DMS 273 (cell line): ENCODE data around the gene SWT1.
"Not testable (repeated sequence)": the region's sequence is repeated elsewhere in the genome, so short reads cannot be mapped to it uniquely, and the experiment has no call there.

Experiments used
- DNase-seq: peaks from one replicate; lab custom pipeline; 2025; ENCODE audit not compliant: unreplicated experiment; lab: John Stamatoyannopoulos, UW

SWT1 gene

DNA sequence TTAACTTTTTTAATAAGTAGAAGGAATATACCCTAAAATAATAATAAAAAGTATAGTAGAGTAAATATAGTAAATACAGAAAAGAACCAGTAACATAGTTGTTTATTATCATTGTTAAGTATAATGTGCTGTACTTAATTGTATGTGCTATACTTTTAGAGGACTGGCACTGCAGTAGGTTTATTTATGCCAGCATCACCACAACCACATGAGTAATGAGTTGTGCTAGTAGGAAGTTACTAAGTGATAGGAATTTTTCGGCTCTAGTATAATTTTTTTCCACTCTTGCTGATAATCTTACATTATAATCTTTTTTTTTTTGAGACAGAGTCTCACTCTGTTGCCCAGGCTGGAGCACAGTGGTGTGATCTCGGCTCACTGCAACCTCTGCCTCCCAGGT lies 88.5 kb downstream of the SWT1 start:
- DNase-seq, result no peak

DNA sequence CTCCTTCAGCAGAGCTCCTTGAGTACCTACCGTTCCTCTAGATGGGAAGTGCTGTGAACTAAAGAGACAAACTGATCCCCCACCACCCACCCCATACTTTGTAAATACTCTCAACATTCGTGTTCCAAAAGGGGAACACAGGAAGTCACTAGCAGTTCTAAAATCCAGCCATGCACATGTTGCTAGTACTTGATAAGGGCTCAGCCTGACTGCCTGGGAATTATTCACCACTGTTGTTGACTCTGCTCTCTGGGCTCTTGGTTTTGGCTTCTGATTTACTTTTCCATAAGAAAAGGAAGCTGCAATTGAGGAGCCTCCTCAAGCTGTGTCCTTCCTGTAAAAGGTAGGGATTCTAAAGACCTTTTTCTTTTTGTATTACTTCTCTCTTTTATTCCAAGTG lies 92.6 kb downstream of the SWT1 start:
- no peak for DNase-seq

DNA sequence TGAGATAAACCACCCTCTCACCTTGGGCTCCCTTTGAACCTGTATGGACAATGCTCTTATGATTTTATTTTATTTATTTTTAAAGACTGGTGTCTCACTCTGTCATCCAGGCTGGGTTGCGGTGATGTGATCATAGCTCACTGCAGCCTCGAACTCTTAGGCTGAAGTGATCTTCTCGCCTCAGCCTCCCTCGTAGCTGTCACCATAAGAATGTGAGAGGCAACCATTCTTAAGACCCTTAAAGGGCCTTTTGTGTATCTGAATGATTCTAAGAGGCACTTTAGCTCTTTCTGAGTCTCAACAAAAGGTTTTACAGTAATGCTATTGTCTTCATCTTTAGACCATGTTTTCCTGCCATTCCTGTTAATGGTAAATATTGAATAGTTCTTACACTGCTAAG lies 93.1 kb downstream of the SWT1 start:
- DNase-seq, result no peak

DNA sequence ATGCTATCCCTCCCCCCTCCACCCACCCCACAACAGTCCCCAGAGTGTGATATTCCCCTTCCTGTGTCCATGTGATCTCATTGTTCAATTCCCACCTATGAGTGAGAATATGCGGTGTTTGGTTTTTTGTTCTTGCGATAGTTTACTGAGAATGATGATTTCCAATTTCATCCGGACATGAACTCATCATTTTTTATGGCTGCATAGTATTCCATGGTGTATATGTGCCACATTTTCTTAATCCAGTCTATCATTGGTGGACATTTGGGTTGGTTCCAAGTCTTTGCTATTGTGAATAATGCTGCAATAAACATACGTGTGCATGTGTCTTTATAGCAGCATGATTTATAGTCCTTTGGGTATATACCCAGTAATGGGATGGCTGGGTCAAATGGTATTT lies 95.0 kb downstream of the SWT1 start:
- DNase-seq, result not testable (repeated sequence)

DNA sequence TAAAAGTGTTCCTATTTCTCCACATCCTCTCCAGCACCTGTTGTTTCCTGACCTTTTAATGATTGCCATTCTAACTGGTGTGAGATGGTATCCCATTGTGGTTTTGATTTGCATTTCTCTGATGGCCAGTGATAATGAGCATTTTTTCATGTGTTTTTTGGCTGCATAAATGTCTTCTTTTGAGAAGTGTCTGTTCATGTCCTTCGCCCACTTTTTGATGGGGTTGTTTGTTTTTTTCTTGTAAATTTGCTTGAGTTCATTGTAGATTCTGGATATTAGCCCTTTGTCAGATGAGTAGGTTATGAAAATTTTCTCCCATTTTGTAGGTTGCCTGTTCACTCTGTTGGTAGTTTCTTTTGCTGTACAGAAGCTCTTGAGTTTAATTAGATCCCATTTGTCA lies 95.4 kb downstream of the SWT1 start:
- not testable (repeated sequence) for DNase-seq

DNA sequence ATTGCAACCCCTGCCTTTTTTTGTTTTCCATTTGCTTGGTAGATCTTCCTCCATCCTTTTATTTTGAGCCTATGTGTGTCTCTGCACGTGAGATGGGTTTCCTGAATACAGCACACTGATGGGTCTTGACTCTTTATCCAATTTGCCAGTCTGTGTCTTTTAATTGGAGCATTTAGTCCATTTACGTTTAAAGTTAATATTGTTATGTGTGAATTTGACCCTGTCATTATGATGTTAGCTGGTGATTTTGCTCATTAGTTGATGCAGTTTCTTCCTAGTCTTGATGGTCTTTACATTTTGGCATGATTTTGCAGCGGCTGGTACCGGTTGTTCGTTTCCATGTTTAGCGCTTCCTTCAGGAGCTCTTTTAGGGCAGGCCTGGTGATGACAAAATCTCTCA lies 98.6 kb downstream of the SWT1 start:
- not testable (repeated sequence) for DNase-seq

DNA sequence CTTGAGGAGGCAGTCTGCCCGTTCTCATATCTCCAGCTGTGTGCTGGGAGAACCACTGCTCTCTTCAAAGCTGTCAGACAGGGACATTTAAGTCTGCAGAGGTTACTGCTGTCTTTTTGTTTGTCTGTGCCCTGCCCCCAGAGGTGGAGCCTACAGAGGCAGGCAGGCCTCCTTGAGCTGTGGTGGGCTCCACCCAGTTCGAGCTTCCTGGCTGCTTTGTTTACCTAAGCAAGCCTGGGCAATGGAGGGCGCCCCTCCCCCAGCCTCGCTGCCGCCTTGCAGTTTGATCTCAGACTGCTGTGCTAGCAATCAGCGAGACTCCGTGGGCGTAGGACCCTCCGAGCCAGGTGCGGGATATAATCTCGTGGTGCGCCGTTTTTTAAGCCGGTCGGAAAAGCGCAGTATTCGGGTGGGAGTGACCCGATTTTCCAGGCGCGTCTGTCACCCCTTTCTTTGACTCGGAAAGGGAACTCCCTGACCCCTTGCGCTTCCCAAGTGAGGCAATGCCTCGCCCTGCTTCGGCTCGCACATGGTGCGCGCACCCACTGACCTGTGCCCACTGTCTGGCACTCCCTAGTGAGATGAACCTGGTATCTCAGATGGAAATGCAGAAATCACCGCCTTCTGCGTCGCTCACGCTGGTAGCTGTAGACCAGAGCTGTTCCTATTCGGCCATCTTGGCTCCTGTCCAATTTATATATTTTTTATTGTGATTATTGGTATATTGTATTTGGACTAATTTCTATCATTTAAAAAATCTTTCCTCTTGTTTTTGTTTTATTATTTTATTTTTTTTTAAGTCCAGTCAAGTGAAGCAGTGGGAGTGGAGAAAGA lies 100.4 kb downstream of the SWT1 start:
- DNase-seq, result not testable (repeated sequence)

DNA sequence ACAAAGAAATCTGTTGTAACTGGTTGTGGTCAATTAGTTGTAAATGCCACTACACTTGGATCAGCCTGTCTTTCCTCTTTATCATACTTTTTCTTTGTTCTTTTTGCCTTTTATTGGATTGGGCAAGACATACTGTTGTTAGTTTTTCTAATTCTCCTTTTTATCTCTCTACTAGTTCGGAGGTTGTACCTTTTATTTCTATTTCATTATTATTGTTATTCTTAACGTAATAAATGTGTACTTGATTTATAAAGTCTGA lies 100.9 kb downstream of the SWT1 start:
- no peak for DNase-seq

DNA sequence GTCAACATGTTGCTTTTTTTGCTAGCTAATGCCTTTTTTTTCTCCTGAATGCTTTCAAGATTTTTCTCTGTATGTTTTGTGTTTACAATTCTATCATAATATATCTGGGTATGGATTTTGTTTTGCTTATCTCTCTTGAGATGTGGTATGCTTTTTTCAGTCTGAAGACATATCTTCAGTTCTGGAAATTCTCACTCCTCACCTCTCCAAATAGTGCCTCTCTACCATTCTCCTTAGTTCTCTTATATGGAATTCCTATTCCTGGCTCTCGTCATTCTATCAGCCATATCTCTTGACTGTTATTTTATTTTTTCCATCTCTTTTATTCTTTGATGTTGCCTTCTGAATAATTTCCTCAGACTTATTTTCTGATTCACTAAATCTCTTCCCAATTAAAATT lies 101.7 kb downstream of the SWT1 start:
- DNase-seq, result no peak

DNA sequence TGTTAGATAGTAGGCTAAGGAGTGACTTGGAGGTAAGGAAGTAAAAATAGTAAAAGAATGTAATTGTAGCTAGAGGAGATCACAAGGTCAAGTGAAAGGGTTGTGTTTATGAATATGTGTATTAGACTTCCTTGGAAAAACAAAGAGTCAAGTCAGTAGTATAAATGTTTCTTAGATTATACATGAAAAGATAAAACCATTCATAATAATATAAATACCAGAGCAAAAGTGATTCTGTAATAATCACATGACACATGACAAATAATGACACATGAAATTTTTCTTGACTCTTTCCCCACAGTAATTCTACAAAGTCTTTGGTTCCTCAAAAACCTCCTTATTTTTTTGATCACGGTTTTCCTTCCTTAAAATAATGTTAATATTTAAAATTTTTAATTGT lies 103.6 kb downstream of the SWT1 start:
- DNase-seq, result no peak

DNA sequence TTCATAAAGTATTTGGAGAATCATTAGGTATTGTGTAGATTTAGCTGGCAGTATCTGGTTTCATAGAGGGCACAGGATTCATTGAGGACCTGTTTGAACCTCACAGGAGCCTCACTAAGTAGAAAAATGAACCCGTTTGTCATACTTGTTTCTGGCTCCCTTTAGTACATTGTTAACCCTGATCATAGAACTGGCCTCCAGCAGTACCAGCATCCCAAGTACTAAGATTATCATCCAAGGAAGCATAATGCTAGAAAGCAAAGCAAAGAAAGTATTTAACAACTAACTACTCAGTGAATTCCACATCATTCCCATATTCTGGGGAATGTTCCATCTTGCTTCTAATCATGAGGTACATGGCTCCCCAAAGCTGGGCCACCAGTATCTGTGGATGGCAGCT lies 105.2 kb downstream of the SWT1 start:
- no peak for DNase-seq

DNA sequence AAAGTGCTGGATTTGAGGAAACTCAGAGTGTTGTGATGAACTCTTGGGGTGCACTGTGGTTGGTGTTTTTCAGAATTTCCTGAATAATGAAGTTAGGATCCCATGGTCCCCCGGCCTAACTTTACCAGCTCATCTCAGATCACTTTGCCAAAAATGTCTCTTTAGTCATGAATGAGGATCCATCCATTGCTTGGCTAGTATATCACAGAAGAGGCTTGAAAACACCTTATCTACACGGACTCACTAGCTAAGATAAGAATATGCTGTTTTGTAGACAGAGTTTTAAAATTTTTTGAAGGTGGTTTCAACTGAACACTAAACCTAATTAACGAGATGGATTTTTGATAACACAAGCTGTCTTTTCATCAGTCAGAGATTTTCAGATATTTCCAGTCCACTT lies 106.3 kb downstream of the SWT1 start:
- no peak for DNase-seq

DNA sequence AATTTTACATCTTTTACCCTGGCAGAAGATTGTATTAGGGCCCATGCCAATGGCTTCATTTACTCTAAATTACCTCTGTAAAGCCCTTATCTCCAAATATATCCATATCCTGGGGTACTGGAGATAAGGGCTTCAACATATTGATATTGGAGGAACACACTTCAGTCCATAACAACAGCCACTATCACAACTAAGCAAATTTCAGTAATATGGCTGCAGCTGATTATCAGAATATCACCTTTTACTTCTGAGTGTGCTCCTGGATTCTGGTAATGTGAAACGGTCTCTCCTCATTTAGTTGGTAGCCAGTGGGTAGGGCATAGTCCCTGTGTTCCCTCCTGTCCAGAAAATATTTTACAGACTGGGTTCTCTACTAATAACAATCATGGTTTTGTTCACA lies 106.8 kb downstream of the SWT1 start:
- no peak for DNase-seq

DNA sequence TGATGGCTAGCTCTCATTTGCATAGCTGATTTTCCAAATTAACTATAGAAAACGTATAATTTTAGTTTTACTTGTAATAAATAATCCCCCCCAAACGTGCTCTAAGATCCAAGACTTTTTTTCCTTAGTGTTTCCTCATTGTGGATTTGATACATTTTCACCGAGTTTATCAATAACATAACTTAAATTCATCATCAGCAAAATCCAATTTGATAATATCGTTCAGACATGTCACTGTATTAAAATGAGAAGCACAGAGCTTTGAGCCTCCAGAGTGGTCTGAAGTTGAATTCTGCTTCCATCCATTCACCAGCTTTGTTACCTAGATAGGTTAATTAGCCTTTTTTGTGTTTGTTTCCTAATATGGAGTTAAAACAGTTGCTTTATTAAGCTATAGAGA lies 108.3 kb downstream of the SWT1 start:
- DNase-seq, result no peak

DNA sequence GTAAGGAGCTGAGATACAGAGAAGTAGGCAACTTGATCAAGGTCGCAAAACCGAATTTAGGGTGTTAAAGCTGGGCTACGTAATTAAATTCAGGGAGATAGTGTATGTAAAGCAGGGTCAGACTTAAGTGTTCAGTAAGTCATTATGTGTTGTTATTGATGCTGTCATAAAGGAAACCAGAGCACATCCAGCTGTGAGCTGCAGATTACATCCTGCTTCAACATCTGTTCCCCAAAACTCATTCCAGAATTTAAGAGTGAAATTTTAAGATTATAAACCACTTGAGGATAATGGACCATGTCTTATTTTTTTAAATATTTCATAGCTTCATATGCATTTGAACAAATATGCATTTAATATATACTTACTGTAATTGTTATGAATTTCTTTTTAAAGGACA lies 110.3 kb downstream of the SWT1 start:
- DNase-seq, result no peak

DNA sequence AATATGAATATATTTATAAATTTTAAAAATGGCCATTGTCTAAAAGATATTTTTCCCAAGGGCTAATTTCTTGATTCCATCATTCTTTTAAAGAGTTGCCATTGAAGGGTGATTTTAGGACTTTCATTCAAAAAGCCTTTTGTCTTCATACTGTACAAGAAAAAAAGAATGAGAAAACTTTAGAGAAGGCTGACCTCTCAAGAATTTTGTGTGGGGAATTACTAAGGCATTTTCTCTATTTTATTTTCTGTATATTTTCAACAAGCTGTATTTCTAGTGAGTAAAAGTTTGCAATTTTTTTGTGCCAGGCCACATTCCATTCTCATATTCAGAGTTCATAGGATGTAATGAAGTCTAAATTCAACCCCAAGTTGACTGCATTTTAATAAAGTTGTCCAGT lies 110.7 kb downstream of the SWT1 start:
- no peak for DNase-seq

DNA sequence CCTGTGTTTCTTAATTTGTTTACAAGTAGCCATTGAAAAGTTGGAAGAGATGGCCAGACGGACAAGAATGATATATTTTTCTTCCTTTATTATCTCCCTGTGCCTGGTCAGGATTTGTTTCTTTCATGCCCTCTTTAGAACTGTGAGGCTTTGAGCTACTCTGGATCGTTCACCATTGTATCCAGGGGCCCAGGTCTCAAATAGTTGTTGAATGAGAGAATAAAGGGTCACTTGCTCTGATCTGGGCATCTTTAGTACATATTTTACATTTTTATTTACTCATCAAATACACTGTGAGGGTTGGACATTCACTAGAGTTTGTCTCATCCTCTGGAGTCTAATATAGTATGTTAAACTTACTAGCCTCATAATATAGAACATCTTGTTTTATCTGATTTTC lies 111.4 kb downstream of the SWT1 start:
- no peak for DNase-seq

DNA sequence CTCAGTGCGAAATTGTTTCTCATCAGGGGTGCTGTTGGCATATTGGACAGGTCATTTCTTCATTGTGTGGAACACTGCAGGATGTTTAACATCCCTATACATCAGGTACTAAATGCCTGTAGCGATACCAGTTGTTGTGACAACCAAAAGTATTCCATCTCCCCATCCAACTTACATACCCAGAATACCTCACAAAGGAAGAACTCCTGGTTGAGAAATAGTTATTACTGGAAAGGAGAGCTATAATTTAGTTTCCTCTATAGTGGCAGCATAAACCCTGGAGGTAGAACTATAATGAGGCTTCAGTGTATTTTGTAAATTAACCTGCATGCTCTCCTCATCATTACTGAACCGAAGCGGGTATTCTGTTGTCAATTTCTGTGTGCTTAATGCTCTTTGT lies 115.0 kb downstream of the SWT1 start:
- DNase-seq, result no peak

DNA sequence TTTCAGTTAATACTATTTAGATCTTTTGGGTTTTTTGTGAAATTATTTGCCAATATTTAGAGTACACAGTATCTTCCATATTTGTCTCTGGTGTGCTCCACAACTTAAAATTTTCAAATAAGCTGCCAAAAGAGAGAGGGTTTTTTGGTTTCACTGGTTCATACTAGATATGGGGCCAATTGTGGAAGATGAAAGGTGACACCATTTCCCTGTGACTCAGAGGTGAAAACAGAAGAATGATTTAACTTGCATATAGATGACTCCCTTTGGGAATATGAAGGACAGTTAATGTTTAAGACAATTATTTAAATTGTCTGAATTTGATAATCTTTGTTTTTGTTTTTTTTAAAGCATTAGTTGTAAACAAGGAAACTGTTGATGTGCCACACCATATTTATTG lies 122.6 kb downstream of the SWT1 start:
- DNase-seq, result no peak

DNA sequence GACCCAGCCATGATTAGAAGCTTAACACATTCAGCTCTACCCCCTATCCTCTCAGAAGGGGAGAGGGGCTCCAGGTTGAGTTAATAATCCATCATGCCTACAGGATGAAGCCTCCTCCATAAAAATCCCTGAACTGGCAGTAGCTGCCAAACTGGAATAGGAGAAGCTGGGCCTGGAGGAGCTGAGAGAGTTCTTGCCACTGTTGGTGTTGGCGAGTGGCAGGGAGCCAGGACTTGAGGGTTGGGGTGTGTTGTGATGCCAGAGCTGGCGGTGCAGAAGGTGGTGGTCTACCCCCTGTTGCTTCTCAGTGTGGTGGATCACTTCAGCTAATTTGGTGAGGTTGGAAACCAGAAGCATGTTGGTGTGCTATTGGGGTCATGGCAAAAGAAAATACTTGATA lies 123.6 kb downstream of the SWT1 start:
- no peak for DNase-seq

DNA sequence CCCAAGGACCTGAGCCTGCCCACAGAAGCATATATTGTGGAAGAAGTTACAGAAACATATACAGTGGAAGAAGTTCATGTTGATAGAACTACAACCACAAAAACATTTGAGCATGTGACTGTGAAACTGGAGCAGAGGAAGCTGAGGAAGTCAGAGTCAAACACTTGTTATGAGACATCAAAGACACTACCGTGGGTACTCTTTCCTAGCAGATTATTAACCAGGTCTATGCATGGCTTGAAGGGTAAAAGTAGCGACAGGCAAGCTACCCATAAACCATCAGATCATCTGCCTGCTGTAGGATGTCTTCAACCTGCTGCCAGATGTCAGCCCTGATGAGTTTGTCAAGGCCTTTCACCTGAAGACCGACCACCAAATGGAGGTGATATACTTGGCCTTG lies 124.3 kb downstream of the SWT1 start:
- DNase-seq, result no peak

DNA sequence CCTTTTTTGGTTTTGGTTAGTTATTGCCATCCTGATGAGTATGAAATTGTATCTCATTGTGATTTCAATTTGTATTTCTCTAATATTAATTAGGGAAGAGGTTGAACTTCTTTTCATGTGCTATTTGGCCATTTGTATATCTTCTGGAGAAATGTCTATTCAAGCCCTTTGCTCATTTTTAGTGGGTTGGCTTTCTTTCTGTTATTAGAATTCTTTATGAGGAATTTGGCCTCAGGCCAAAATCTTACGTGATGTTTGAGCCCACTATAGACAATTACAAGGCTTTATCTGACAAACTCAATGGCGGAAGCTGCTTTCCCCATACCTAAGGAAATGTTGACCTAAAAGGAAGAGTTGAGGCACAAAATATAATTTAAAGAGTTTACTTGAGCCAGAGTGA lies 127.1 kb downstream of the SWT1 start:
- no peak for DNase-seq

DNA sequence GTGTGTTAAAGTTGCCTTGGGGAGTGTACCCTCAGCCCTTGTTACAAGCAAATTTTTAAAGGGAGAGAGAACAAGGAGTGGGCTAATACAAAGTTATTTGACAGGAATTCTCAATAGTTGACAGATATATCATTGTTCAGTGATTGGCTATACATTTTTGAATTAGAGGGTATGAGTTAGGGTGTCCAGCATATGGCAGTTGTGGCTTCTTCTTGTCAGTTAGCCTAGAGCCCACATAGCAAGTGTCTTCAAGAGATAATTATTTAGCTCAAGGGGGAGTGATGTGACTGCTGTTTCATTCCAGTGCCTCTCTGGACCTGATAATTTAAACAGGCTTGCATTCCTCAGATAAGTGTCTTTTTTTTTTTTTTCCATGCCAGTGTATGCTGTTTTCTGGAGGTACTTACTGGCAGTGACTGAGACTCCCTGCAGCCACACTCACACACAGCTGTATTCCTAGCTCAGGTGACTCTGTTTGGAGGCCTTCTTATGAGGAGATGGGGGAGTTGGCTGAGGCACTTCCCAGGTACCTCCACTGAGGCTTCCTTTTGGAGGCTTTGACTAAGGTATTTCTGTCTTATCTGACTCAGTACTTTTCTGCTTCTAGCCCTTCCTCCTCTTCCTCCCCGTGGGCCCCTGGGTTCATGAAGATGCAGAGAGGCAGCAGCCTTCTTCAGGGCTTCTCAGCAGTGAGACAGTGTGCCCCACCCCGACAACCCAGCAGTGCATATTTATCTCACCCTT lies 127.7 kb downstream of the SWT1 start:
- no peak for DNase-seq
